HCT116 (cell line): ENCODE measurements around the gene RABEP1.

Experiments
- EGR1 ChIP-seq: IDR thresholded peaks from 2 replicates; pipeline ENCODE4 v1.6.1; 2012; ENCODE audit warnings: low read depth
- POLR2AphosphoS5 ChIP-seq: IDR thresholded peaks from 2 replicates; pipeline ENCODE4 v1.6.1; 2011; ENCODE audit warnings: mild to moderate bottlenecking, low read depth, low read length, moderate library complexity

- TF ChIP-seq POLR2AphosphoS5, result no peak
- no peak for TF ChIP-seq EGR1
These were observed 9.8 kb upstream of the RABEP1 start for GRCh38 chr17:5272322-5272721.
